Transverse colon (tissue), 4 donors: ENCODE data around the gene NCOA1. TPM values are rescaled to one million over a fixed set of nuclear protein-coding genes. Genes with fewer than 3 reads are reported as not detected.
"Not testable (repeated sequence)": the region's sequence is repeated elsewhere in the genome, so short reads cannot be mapped to it uniquely, and the experiment has no call there.

Experiments
- DNase-seq: peaks from one replicate; pipeline ENCODE4 v3.0.0-alpha.2; 2019
- H3K27ac ChIP-seq, 4 donors: fragments of 200-600 bp; sonication (generic); 2 replicates each; pipeline ENCODE4 v1.5.1; 2016 to 2018; ENCODE audit warnings: inconsistent platforms in 4 of 4
- H3K27me3 ChIP-seq: fragments of 200-600 bp; sonication (generic); 2 replicates; pipeline ENCODE4 v1.5.1; 2017; ENCODE audit warnings: inconsistent platforms
- H3K36me3 ChIP-seq, 4 donors: fragments of 200-600 bp; sonication (generic); 2 replicates each; pipeline ENCODE4 v1.5.1; 2017 to 2019; ENCODE audit warnings: inconsistent platforms in 4 of 4
- H3K4me1 ChIP-seq, 4 donors: fragments of 200-600 bp; sonication (generic); 2 replicates each; pipeline ENCODE4 v1.5.1; 2017 to 2020; ENCODE audit warnings: inconsistent platforms in 4 of 4
- H3K4me3 ChIP-seq, 4 donors: fragments of 200-600 bp; sonication (generic); 1 replicate in 1 of 4; 2 replicates in 3 of 4; pipeline versions ENCODE4 v1.5.1 to v1.6.1; 2017 to 2019; ENCODE audit warnings: inconsistent platforms in 4 of 4
- H3K9me3 ChIP-seq, 2 donors: fragments of 200-600 bp; sonication (generic); 2 replicates each; pipeline ENCODE4 v1.5.1; 2017 to 2019; ENCODE audit warnings: inconsistent platforms in 2 of 2
- EP300 ChIP-seq: sonication (generic); formaldehyde crosslinking; IDR thresholded peaks from one replicate; pipeline ENCODE4 v1.6.1; 2017; ENCODE audit warnings: antibody characterized with exemption, low read depth
- POLR2A ChIP-seq: fragments of 450-650 bp; IDR thresholded peaks from one replicate; pipeline ENCODE4 v1.6.1; 2016; ENCODE audit warnings: antibody characterized with exemption, mild to moderate bottlenecking, moderate library complexity
- POLR2AphosphoS5 ChIP-seq, 3 donors: sonication (generic); formaldehyde crosslinking; IDR thresholded peaks; one replicate each; pipeline ENCODE4 v1.6.1; 2016; ENCODE audit warnings: antibody characterized with exemption in 3 of 3
- WGBS, 2 donors: methylation state at CpG; one replicate each; pipeline ENCODE4 v1.1.5; 2018; ENCODE audit warnings: low coverage in 1 of 2; 5-methylcytosine and 5-hydroxymethylcytosine counted together
- in situ Hi-C, 4 donors: fragments of 200-750 bp; cut with MboI; loops; one replicate each; pipeline versions ENCODE4 v1.15.0 to v1.15.1; 2017; ENCODE audit warnings: low sequenced_read_pairs in 3 of 4, low pct_ligation_motif_present in 1 of 4, low pct_unique_long_range_greater_than_20kb in 1 of 4
- intact Hi-C: fragments of 100-400 bp; cut with DNase I; formaldehyde crosslinking; loops from one replicate; pipeline ENCODE4 v1.15.1; 2023; ENCODE audit warnings: low total_unique reads
- total RNA-seq, 4 donors: library from RNA; depleted of rRNA; stranded (reverse); fragments of >200 nt; gene quantifications; one replicate each; pipeline ENCODE4 v1.1.0, GENCODE V29; 2016
- TF ChIP-seq, protein P1 (sequence below), 5 experiments: fragments of 200-600 bp in 3 of 5; fragments of 450-650 bp in 2 of 5; sonication (generic) in 3 of 5; IDR thresholded peaks; 1 replicate in 2 of 5; 2 replicates in 3 of 5; pipeline ENCODE4 v1.5.1; 2016 to 2017; ENCODE audit warnings: antibody characterized with exemption in 5 of 5, inconsistent platforms in 3 of 5, mild to moderate bottlenecking in 2 of 5, moderate library complexity in 1 of 5

Gene NCOA1
- total RNA-seq, 4 donors from 2014 or later: 32.9 to 56.5 (median 47.9) TPM

DNA sequence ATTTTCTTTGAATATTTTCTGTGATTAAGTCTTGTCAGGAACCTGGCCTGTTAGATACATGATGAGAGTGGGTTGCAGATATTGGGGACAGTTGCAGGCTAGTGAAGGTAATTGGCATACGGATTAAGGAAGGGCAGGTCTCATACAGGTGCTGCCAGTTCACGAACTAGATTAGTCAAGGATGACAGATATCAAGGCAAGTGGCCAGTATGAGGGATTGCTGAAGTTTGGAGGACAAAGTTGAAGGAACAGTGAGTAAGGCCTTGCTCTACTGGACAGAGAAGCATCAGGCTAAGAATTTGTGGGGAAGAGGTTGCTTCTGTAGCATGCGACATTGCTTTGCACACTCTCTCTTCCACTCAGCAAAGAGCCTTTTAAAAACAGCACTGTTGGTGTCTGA lies 12.8 kb upstream of the NCOA1 start:
- Histone ChIP-seq H3K4me1 (peaks cover 0 to 11% (median 2%) of the 10 kb centered on the region in 4 donors), H3K9me3 (no peaks in the 10 kb centered on the region), H3K27me3 (no peaks in the 10 kb centered on the region), H3K27ac (no peak overlapping the region), H3K4me3 (no peak overlapping the region), H3K36me3 (no peaks in the 10 kb centered on the region)
- intact Hi-C loops (no loop called here), in situ Hi-C loops (no loop called here)
- WGBS, 2 donors: 79 to 88% methylated on average over 3 of the region's 3 CpGs
- no peak for DNase-seq
- TF ChIP-seq EP300 (no peak), POLR2AphosphoS5 (IDR thresholded peaks at IDR 0.05) (no peak), POLR2A (no peak)
- TF ChIP-seq, protein P1, sequence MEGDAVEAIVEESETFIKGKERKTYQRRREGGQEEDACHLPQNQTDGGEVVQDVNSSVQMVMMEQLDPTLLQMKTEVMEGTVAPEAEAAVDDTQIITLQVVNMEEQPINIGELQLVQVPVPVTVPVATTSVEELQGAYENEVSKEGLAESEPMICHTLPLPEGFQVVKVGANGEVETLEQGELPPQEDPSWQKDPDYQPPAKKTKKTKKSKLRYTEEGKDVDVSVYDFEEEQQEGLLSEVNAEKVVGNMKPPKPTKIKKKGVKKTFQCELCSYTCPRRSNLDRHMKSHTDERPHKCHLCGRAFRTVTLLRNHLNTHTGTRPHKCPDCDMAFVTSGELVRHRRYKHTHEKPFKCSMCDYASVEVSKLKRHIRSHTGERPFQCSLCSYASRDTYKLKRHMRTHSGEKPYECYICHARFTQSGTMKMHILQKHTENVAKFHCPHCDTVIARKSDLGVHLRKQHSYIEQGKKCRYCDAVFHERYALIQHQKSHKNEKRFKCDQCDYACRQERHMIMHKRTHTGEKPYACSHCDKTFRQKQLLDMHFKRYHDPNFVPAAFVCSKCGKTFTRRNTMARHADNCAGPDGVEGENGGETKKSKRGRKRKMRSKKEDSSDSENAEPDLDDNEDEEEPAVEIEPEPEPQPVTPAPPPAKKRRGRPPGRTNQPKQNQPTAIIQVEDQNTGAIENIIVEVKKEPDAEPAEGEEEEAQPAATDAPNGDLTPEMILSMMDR (IDR thresholded peaks at IDR 0.05): no peak

DNA sequence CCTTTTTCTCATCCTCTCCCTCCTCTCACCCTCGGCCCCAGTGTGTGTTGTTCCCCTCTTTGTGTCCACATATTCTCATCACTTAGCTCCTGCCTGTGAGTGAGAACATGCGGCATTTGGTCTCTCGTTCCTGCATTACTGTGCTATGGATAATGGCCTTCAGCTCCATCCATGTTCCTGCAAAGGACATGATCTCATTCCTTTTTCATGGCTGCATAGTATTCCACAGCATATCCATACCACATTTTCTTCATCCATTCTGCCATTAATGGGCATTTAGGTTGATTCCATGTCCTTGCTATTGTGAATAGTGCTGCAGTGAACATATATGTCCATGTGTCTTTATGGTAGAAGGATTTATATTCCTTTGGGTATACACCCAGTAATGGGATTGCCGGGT lies 10.8 kb upstream of the NCOA1 start:
- 71 to 82% methylated on average over 4 of the region's 4 CpGs for WGBS, 2 donors
- no peaks in the 10 kb centered on the region for H3K9me3 ChIP-seq
- H3K36me3 ChIP-seq: no peaks in the 10 kb centered on the region
- H3K4me3 ChIP-seq: no peak overlapping the region
- no peak for DNase-seq
- no peak overlapping the region for H3K27ac ChIP-seq
- TF ChIP-seq POLR2A (no peak), EP300 (no peak), POLR2AphosphoS5 (IDR thresholded peaks at IDR 0.05) (no peak)
- TF ChIP-seq, protein P1 (IDR thresholded peaks at IDR 0.05): no peak
- in situ Hi-C loops (no loop called here), intact Hi-C loops (no loop called here)
- H3K27me3 ChIP-seq: no peaks in the 10 kb centered on the region
- H3K4me1 ChIP-seq: peaks cover 0 to 12% (median 2%) of the 10 kb centered on the region in 4 donors

DNA sequence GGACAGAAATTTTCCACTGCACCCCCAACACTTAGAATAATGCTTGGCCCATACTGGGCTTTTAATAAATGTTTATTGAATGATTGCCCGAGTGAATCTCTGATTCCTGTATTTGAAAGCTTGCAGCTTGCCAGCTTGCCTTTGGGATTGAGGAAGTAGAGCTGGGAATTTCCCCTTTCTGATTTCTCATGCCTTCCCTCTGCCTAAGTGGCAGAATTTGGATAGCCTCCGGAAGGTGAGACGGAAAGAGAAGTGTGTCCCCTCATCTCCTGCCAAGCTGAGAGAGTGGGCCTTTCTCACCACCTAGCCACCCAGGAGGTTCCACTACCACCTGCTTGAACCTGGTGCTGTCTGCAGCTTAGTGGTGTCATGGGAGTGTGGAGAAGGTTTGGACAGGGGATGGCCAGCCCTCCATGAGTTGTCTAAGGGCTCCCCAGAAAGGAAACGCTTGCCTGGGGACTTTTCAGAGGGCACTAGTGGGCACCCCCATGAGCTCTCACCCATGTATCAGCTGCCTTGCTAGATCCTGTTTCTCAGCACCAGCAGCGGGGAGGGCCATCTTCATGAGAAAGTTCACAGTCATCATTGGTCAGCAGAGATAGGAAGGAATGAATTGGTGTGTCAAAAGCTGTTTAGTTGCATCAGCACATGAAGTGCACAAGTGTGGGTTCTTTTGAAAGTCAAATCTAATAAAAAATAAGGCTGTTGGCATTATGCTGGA lies 8.6 kb upstream of the NCOA1 start:
- H3K4me3 ChIP-seq: no peak overlapping the region
- TF ChIP-seq, protein P1 (IDR thresholded peaks at IDR 0.05): no peak
- TF ChIP-seq POLR2A: no peak
- TF ChIP-seq EP300: no peak
- TF ChIP-seq POLR2AphosphoS5 (IDR thresholded peaks at IDR 0.05): no peak
- H3K27me3 ChIP-seq: no peaks in the 10 kb centered on the region
- intact Hi-C loops (no loop called here), in situ Hi-C loops (no loop called here)
- peaks cover 0 to 23% (median 4%) of the 10 kb centered on the region in 4 donors for H3K4me1 ChIP-seq
- no peaks in the 10 kb centered on the region for H3K36me3 ChIP-seq
- H3K27ac ChIP-seq: no peak overlapping the region
- no peak for DNase-seq
- H3K9me3 ChIP-seq: no peaks in the 10 kb centered on the region
- 6 to 55% methylated on average over 2 to 5 of the region's 5 CpGs for WGBS, 2 donors

DNA sequence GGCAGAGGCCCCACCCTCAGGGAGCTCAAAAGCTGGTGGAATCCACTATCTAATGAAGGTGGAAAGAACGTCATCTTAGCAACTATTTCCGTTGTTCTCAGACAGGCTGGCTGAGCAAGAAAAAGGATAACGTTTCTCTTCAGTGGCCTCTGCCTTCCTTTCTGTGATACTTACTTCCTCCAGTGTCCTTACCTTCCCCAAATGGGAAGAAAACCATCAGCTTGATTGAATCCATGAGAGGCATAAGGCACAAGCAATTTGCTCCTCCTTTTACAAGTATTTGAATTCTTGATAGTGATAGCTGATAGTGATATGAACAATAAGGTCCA lies 8.1 kb upstream of the NCOA1 start:
- TF ChIP-seq, protein P1 (IDR thresholded peaks at IDR 0.05): no peak
- TF ChIP-seq POLR2AphosphoS5 (IDR thresholded peaks at IDR 0.05): no peak
- TF ChIP-seq POLR2A: no peak
- no peak for TF ChIP-seq EP300

DNA sequence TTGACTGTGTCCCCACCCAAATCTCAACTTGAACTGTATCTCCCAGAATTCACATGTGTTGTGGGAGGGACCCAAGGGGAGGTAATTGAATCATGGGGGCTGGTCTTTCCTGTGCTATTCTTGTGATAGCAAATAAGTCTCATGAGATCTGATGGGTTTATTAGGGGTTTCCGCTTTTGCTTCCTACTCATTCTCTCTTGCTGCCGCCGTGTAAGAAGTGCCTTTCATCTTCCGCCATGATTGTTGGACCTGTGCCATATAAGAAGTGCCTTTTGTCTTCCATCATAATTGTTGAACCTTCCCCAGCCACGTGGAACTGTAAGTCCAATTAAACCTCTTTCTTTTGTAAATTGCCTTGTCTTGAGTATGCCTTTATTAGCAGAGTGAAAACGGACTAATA lies 6.4 kb upstream of the NCOA1 start:
- H3K9me3 ChIP-seq, H3K4me3 ChIP-seq, H3K27me3 ChIP-seq, H3K27ac ChIP-seq, in situ Hi-C loops, intact Hi-C loops, H3K36me3 ChIP-seq, DNase-seq: not testable (repeated sequence)
- peaks cover under 1 to 34% (median 6%) of the 10 kb centered on the region in 4 donors for H3K4me1 ChIP-seq
- 51 to 87% methylated on average over 2 to 6 of the region's 6 CpGs for WGBS, 2 donors

More for the DNA sequence above, 8.1 kb upstream of the NCOA1 start:
- WGBS, 2 donors: 54 to 75% methylated on average over 3 of the region's 3 CpGs
- Histone ChIP-seq H3K27me3 (no peaks in the 10 kb centered on the region), H3K9me3 (no peaks in the 10 kb centered on the region), H3K4me3 (no peak overlapping the region), H3K27ac (no peak overlapping the region), H3K4me1 (peaks cover 0 to 23% (median 4%) of the 10 kb centered on the region in 4 donors), H3K36me3 (no peaks in the 10 kb centered on the region)
- in situ Hi-C loops (no loop called here), intact Hi-C loops (no loop called here)
- no peak for DNase-seq
